Uterus (tissue), 2 donors: ENCODE results near the gene POC1B.

Source experiments
- CTCF ChIP-seq, 4 experiments: fragments of 200-600 bp in 2 of 4; fragments of 450-650 bp in 2 of 4; sonication (generic) in 2 of 4; IDR thresholded peaks; one replicate each; pipeline ENCODE4 v1.5.1; 2016 to 2019; ENCODE audit warnings: antibody characterized with exemption in 4 of 4, mild to moderate bottlenecking in 2 of 4, moderate library complexity in 1 of 4
- POLR2A ChIP-seq, 2 donors: fragments of 450-650 bp; IDR thresholded peaks; one replicate each; pipeline ENCODE4 v1.6.1; 2016; ENCODE audit warnings: antibody characterized with exemption in 2 of 2, mild to moderate bottlenecking in 1 of 2, moderate library complexity in 1 of 2

- TF ChIP-seq CTCF (IDR thresholded peaks at IDR 0.05) (no peak), POLR2A (IDR thresholded peaks at IDR 0.05) (no peak)
Observed at GRCh38 chr12:89427508-89428156, 98.2 kb downstream of the POC1B start.
